Astrocyte (in vitro differentiated cells and primary cell): ENCODE data around the gene ANKRD11.

Experiments used
- CTCF ChIP-seq: IDR thresholded peaks from 2 replicates; pipeline ENCODE4 v1.5.1; 2011; ENCODE audit warnings: low read depth, mild to moderate bottlenecking, inconsistent platforms, low read length, moderate library complexity; ENCODE audit not compliant: insufficient read depth
- EZH2 ChIP-seq: IDR thresholded peaks from 2 replicates; pipeline ENCODE4 v1.6.1; 2012; ENCODE audit warnings: mild to moderate bottlenecking, low read length, inconsistent platforms; ENCODE audit not compliant: insufficient read depth

GRCh38 chr16:89313583-89313982, 176.8 kb downstream of the ANKRD11 start:
- TF ChIP-seq CTCF = no peak
- no peak for TF ChIP-seq EZH2
